ENCODE data around the gene SPDEF.

Gene SPDEF

GRCh38 chr6:34510299-34510698 lies 45.8 kb downstream of the SPDEF start:
- no peaks in the 10 kb centered on the region for H3K4me1 ChIP-seq (ENCODE audit: control insufficient read depth, low read length)
- H3K4me2 ChIP-seq (ENCODE audit: low read length): no peak overlapping the region
- TF ChIP-seq EZH2phosphoT487 (IDR thresholded peaks at IDR 0.05; ENCODE audit: borderline replicate concordance, low read length) (no peak), CTCF (IDR thresholded peaks at IDR 0.05; ENCODE audit: low read depth, low read length, poor library complexity, severe bottlenecking) (no peak)
- no peak overlapping the region for H3K4me3 ChIP-seq (ENCODE audit: low read length)
- H3K27me3 ChIP-seq (ENCODE audit: control insufficient read depth, low read length): no peaks in the 10 kb centered on the region
- no peaks in the 10 kb centered on the region for H3K79me2 ChIP-seq (ENCODE audit: control insufficient read depth, low read length)
- H3F3A ChIP-seq (ENCODE audit: control insufficient read depth, insufficient read depth): no peaks in the 10 kb centered on the region
- peaks cover 4% of the 10 kb centered on the region; the same call in 1 of the 2 replicates for H4K20me1 ChIP-seq (ENCODE audit: control insufficient read depth, insufficient read depth, low read depth, low read length)
- H3K36me3 ChIP-seq (ENCODE audit: control insufficient read depth, low read length): no peaks in the 10 kb centered on the region
- H3K27ac ChIP-seq (ENCODE audit: low read depth, low read length): no peak overlapping the region
- H3K9me3 ChIP-seq (ENCODE audit: control insufficient read depth, insufficient read depth, low read length): 0 out of 2 replicates have a peak, but pooled peaks cover 7% of the 10 kb centered on the region
- no peaks in the 10 kb centered on the region for H3K9me2 ChIP-seq (replicated peaks; ENCODE audit: control insufficient read depth, low read length)

- 0 out of 2 replicates have a peak, but pooled peaks cover 7% of the 10 kb centered on the region for H3K9me3 ChIP-seq (ENCODE audit: control insufficient read depth, insufficient read depth, low read length)
- H3K4me2 ChIP-seq (ENCODE audit: low read length): no peak overlapping the region
- H3K36me3 ChIP-seq (ENCODE audit: control insufficient read depth, low read length): no peaks in the 10 kb centered on the region
- no peak overlapping the region for H3K27ac ChIP-seq (ENCODE audit: low read depth, low read length)
- H3K9me2 ChIP-seq (replicated peaks; ENCODE audit: control insufficient read depth, low read length): no peaks in the 10 kb centered on the region
- TF ChIP-seq CTCF (IDR thresholded peaks at IDR 0.05; ENCODE audit: low read depth, low read length, poor library complexity, severe bottlenecking): no peak
- no peak for TF ChIP-seq EZH2phosphoT487 (IDR thresholded peaks at IDR 0.05; ENCODE audit: borderline replicate concordance, low read length)
- H3K4me3 ChIP-seq (ENCODE audit: low read length): no peak overlapping the region
- H3K79me2 ChIP-seq (ENCODE audit: control insufficient read depth, low read length): no peaks in the 10 kb centered on the region
- no peaks in the 10 kb centered on the region for H3K4me1 ChIP-seq (ENCODE audit: control insufficient read depth, low read length)
- H4K20me1 ChIP-seq (ENCODE audit: control insufficient read depth, insufficient read depth, low read depth, low read length): peaks cover 4% of the 10 kb centered on the region; the same call in 1 of the 2 replicates
- H3K27me3 ChIP-seq (ENCODE audit: control insufficient read depth, low read length): no peaks in the 10 kb centered on the region
- H3F3A ChIP-seq (ENCODE audit: control insufficient read depth, insufficient read depth): no peaks in the 10 kb centered on the region
Measured at GRCh38 chr6:34509782-34510181, 46.3 kb downstream of the SPDEF start.

GRCh38 chr6:34508425-34508824 lies 47.7 kb downstream of the SPDEF start:
- TF ChIP-seq EZH2phosphoT487 (IDR thresholded peaks at IDR 0.05; ENCODE audit: borderline replicate concordance, low read length): no peak
- no peak for TF ChIP-seq CTCF (IDR thresholded peaks at IDR 0.05; ENCODE audit: low read depth, low read length, poor library complexity, severe bottlenecking)
- Histone ChIP-seq H3F3A (ENCODE audit: control insufficient read depth, insufficient read depth) (peaks cover 4% of the 10 kb centered on the region; the same call in 1 of the 2 replicates), H3K36me3 (ENCODE audit: control insufficient read depth, low read length) (no peaks in the 10 kb centered on the region), H3K27ac (ENCODE audit: low read depth, low read length) (no peak overlapping the region), H3K27me3 (ENCODE audit: control insufficient read depth, low read length) (no peaks in the 10 kb centered on the region), H3K9me3 (ENCODE audit: control insufficient read depth, insufficient read depth, low read length) (0 out of 2 replicates have a peak, but pooled peaks cover 7% of the 10 kb centered on the region), H3K79me2 (ENCODE audit: control insufficient read depth, low read length) (no peaks in the 10 kb centered on the region), H3K4me3 (ENCODE audit: low read length) (no peak overlapping the region), H3K9me2 (replicated peaks; ENCODE audit: control insufficient read depth, low read length) (no peaks in the 10 kb centered on the region), H4K20me1 (ENCODE audit: control insufficient read depth, insufficient read depth, low read depth, low read length) (0 out of 2 replicates have a peak, but pooled peaks cover under 1% of the 10 kb centered on the region), H3K4me1 (ENCODE audit: control insufficient read depth, low read length) (no peaks in the 10 kb centered on the region), H3K4me2 (ENCODE audit: low read length) (no peak overlapping the region)

Measured in DOHH2 (cell line).